LNCaP clone FGC (cell line): ENCODE data around the gene SERHL2.
"Not testable (repeated sequence)": the region's sequence is repeated elsewhere in the genome, so short reads cannot be mapped to it uniquely, and the experiment has no call there.

Experiments
- DNase-seq: peaks from one replicate; pipeline ENCODE4 v3.0.0-alpha.2; 2011; ENCODE audit warnings: low read depth
- H3K4me3 ChIP-seq: 2 replicates; pipeline ENCODE4 v1.5.1; 2011; ENCODE audit warnings: mild to moderate bottlenecking, low read depth, low read length, control low read depth
- CTCF ChIP-seq: IDR thresholded peaks from 2 replicates; pipeline ENCODE4 v1.5.1; 2012; ENCODE audit warnings: mild to moderate bottlenecking; ENCODE audit not compliant: control insufficient read depth, insufficient read depth; ENCODE audit errors: extremely low read depth

Gene SERHL2

DNA sequence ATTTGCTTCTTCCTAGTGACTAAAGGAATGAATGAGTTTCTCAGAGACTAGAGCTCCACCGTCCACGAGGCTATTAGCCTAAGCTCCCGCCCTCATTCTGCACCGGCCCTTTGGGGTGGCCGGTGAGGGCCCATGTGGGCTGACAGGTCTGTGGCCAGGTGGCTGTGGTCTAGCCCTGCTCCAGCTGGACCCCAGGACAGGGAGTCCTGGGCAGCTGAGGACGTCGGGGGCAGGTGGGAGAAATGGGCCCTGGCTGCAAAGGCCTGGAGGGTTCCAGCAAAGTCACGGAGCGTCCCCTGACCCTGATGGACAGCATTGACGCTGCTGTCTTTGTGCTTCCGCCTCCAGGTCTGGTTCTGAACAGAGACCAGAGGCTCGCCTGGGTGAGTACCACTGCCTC, 12.2 kb downstream of the SERHL2 start:
- no peak for DNase-seq
- no peak overlapping the region for H3K4me3 ChIP-seq
- no peak for TF ChIP-seq CTCF

GRCh38 chr22:42567950-42568349, 14.2 kb downstream of the SERHL2 start:
- H3K4me3 ChIP-seq, DNase-seq: not testable (repeated sequence)

DNA sequence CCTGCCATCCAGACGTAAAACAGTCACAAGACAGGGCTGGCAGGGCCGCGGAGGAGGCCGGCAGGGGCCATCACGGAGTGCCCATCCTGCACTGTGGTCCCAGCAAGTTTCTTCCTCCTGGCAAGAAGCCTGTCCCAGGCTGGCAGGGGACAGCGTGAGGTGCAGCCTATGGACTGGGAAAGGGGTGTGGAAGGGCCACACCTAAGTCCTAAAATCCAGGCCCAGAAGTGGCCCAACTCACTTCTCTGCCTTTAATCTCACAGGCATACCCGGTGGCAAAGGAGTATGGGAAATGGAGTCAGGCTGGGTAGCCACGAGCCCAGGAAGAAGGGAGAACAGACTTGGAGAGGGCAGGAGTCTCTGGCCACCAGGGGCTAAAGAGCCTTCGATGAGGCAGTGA, 16.8 kb downstream of the SERHL2 start:
- H3K4me3 ChIP-seq, DNase-seq: not testable (repeated sequence)

DNA sequence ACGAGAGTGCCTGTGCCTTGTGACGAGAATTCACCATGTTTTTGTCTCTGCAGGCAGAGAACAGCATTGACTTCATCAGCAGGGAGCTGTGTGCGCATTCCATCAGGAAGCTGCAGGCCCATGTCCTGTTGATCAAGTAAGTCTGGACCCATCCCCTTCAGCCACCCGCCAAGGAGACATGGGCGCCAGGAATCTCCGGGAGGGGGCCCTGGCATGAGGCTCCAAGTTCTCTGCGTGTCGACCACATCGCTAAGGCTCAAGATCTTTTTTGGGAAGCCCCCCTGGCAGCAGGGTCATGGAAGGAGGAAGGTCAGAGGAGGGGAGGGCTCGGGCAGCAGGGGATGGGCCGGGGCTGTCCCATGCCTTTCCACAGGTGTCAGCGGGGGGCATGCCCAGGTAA, 17.3 kb downstream of the SERHL2 start:
- H3K4me3 ChIP-seq, DNase-seq: not testable (repeated sequence)

- not testable (repeated sequence) for H3K4me3 ChIP-seq, DNase-seq
Measured at GRCh38 chr22:42574046-42574445, 20.3 kb downstream of the SERHL2 start.

GRCh38 chr22:42574468-42574867, 20.7 kb downstream of the SERHL2 start:
- H3K4me3 ChIP-seq, DNase-seq: not testable (repeated sequence)

GRCh38 chr22:42575996-42576574, 22.3 kb downstream of the SERHL2 start:
- DNase-seq, H3K4me3 ChIP-seq: not testable (repeated sequence)

- not testable (repeated sequence) for H3K4me3 ChIP-seq, DNase-seq
Measured at GRCh38 chr22:42577141-42577540, 23.4 kb downstream of the SERHL2 start.

DNA sequence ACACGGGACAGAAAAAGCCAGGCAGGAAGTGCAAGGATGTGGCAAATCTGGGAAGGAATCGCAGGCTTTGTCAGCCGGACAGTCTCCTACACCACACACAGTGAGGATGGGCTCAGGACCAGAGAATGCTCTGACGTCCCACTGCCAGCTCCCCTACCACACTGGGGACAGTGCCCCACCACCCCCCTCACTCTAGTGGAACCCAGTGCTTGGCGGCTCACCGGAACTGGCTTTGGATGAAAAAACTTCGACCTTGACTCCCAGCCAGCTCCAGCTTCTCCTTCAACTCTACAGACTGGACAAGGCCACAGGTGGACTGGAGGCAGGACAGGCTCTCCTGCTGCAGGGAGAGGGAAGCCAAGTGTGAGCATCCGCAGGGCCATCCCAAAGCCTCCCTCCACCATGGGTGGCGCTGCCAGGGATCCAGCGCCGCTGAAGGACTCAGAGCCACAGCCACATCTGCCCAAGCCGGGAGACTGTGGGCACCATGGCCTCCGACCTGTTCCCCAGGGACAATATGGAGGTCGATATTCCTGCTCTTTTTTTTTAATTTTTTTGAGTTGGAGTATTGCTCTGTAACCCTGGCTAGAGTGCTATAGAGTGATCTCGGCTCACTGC, 24.0 kb downstream of the SERHL2 start:
- TF ChIP-seq CTCF: no peak
- no peak for DNase-seq
- no peak overlapping the region for H3K4me3 ChIP-seq

DNA sequence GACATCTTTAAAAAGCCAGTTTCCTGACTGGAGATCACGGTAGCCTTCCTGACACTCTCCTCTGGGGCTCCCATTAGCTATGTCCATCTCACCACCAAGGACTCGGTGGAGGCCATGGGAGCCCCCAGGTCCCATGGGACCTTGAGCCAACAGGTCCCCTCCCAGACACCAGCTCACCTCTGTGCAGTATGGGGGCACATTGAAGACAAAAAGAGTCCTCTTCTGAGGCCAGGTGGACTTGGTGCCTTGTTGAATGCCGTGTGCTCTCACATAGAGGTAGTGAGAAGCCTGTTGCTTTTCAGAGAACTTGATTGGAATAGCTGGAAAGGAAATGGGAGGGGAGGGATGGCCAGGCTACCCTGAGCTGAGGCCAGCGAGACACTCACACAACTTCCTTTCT, 26.3 kb downstream of the SERHL2 start:
- not testable (repeated sequence) for H3K4me3 ChIP-seq, DNase-seq

GRCh38 chr22:42581194-42581761, 27.5 kb downstream of the SERHL2 start:
- not testable (repeated sequence) for DNase-seq
- H3K4me3 ChIP-seq: peak overlapping the region; percentile 71

GRCh38 chr22:42581762-42582716, 28.3 kb downstream of the SERHL2 start:
- DNase-seq: no peak
- H3K4me3 ChIP-seq: peak overlapping the region; percentile 71
- no peak for TF ChIP-seq CTCF
